DOHH2 (cell line): Measurements from ENCODE around the gene AMDHD1.

Experiments used
- H3F3A ChIP-seq: fragments of 200-600 bp; sonication (generic), shearing (Covaris generic); 2 replicates; pipeline ENCODE4 v1.6.0; 2016; ENCODE audit warnings: antibody characterized with exemption, mild to moderate bottlenecking; ENCODE audit not compliant: control insufficient read depth, insufficient read depth
- H3K27ac ChIP-seq: fragments of 200-600 bp; sonication (generic); 2 replicates; pipeline ENCODE4 v1.5.1; 2014; ENCODE audit warnings: low read depth, mild to moderate bottlenecking, low read length, moderate library complexity
- H3K27me3 ChIP-seq: fragments of 200-600 bp; sonication (generic); 2 replicates; pipeline ENCODE4 v1.6.1; 2014; ENCODE audit warnings: mild to moderate bottlenecking, low read length, mixed read lengths; ENCODE audit not compliant: control insufficient read depth
- H3K36me3 ChIP-seq: fragments of 200-600 bp; sonication (generic); 2 replicates; pipeline ENCODE4 v1.6.1; 2014; ENCODE audit warnings: mild to moderate bottlenecking, low read length, moderate library complexity, mixed read lengths; ENCODE audit not compliant: control insufficient read depth
- H3K4me1 ChIP-seq: fragments of 200-600 bp; sonication (generic); 2 replicates; pipeline ENCODE4 v1.6.1; 2014; ENCODE audit warnings: mild to moderate bottlenecking, low read length, mixed read lengths; ENCODE audit not compliant: control insufficient read depth
- H3K4me2 ChIP-seq: fragments of 200-600 bp; sonication (generic); 2 replicates; pipeline ENCODE4 v1.6.0; 2014; ENCODE audit warnings: mild to moderate bottlenecking, low read length, moderate library complexity
- H3K4me3 ChIP-seq: fragments of 200-600 bp; sonication (generic); 2 replicates; pipeline ENCODE4 v1.5.1; 2014; ENCODE audit warnings: mild to moderate bottlenecking, low read length, mixed read lengths
- H3K79me2 ChIP-seq: fragments of 200-600 bp; sonication (generic); 2 replicates; pipeline ENCODE4 v1.6.1; 2014; ENCODE audit warnings: mild to moderate bottlenecking, low read length, mixed read lengths; ENCODE audit not compliant: control insufficient read depth
- H3K9me2 ChIP-seq: fragments of 200-600 bp; sonication (generic); replicated peaks from 2 replicates; pipeline ENCODE4 v1.6.1; 2014; ENCODE audit warnings: mild to moderate bottlenecking, low read length, mixed read lengths; ENCODE audit not compliant: control insufficient read depth
- H3K9me3 ChIP-seq: fragments of 200-600 bp; sonication (generic); 2 replicates; pipeline ENCODE4 v1.6.1; 2014; ENCODE audit warnings: antibody characterized with exemption, low read length, mixed read lengths; ENCODE audit not compliant: control insufficient read depth, insufficient read depth
- H4K20me1 ChIP-seq: fragments of 200-600 bp; sonication (generic); 2 replicates; pipeline ENCODE4 v1.6.0; 2014; ENCODE audit warnings: low read depth, mild to moderate bottlenecking, antibody characterized with exemption, low read length, moderate library complexity; ENCODE audit not compliant: control insufficient read depth, insufficient read depth
- EZH2phosphoT487 ChIP-seq: fragments of 200-600 bp; sonication (generic); IDR thresholded peaks from 2 replicates; pipeline ENCODE4 v1.6.1; 2017; ENCODE audit warnings: borderline replicate concordance, mild to moderate bottlenecking, antibody characterized with exemption, low read length, moderate library complexity, mixed read lengths
- TF ChIP-seq, protein P1 (sequence below): fragments of 200-600 bp; sonication (generic); IDR thresholded peaks from one replicate; pipeline ENCODE4 v1.5.1; 2014; ENCODE audit warnings: antibody characterized with exemption, mild to moderate bottlenecking, low read depth, low read length; ENCODE audit not compliant: poor library complexity, severe bottlenecking

Gene AMDHD1

GRCh38 chr12:95997911-95998510, 54.9 kb downstream of the AMDHD1 start:
- H4K20me1 ChIP-seq, result no peaks in the 10 kb centered on the region
- no peak overlapping the region for H3K4me2 ChIP-seq
- no peaks in the 10 kb centered on the region for H3K9me3 ChIP-seq
- H3K4me3 ChIP-seq, result no peak overlapping the region
- no peaks in the 10 kb centered on the region for H3F3A ChIP-seq
- H3K36me3 ChIP-seq, result peaks cover 12% of the 10 kb centered on the region
- H3K79me2 ChIP-seq, result no peaks in the 10 kb centered on the region
- peaks cover 3% of the 10 kb centered on the region; the same call in 1 of the 2 replicates for H3K4me1 ChIP-seq
- TF ChIP-seq, protein P1, sequence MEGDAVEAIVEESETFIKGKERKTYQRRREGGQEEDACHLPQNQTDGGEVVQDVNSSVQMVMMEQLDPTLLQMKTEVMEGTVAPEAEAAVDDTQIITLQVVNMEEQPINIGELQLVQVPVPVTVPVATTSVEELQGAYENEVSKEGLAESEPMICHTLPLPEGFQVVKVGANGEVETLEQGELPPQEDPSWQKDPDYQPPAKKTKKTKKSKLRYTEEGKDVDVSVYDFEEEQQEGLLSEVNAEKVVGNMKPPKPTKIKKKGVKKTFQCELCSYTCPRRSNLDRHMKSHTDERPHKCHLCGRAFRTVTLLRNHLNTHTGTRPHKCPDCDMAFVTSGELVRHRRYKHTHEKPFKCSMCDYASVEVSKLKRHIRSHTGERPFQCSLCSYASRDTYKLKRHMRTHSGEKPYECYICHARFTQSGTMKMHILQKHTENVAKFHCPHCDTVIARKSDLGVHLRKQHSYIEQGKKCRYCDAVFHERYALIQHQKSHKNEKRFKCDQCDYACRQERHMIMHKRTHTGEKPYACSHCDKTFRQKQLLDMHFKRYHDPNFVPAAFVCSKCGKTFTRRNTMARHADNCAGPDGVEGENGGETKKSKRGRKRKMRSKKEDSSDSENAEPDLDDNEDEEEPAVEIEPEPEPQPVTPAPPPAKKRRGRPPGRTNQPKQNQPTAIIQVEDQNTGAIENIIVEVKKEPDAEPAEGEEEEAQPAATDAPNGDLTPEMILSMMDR, result no peak
- no peak for TF ChIP-seq EZH2phosphoT487
- no peak overlapping the region for H3K27ac ChIP-seq
- no peaks in the 10 kb centered on the region for H3K27me3 ChIP-seq
- H3K9me2 ChIP-seq, result no peaks in the 10 kb centered on the region

GRCh38 chr12:95998611-95999286, 55.6 kb downstream of the AMDHD1 start:
- Histone ChIP-seq H3K27me3 (no peaks in the 10 kb centered on the region), H3F3A (no peaks in the 10 kb centered on the region), H3K9me2 (no peaks in the 10 kb centered on the region), H3K36me3 (peaks cover 16% of the 10 kb centered on the region), H3K27ac (no peak overlapping the region), H3K79me2 (no peaks in the 10 kb centered on the region), H4K20me1 (no peaks in the 10 kb centered on the region), H3K4me1 (peaks cover 3% of the 10 kb centered on the region; the same call in 1 of the 2 replicates), H3K9me3 (no peaks in the 10 kb centered on the region), H3K4me2 (no peak overlapping the region), H3K4me3 (no peak overlapping the region)
- no peak for TF ChIP-seq EZH2phosphoT487
- TF ChIP-seq, protein P1, result peak; percentile 80

GRCh38 chr12:95999484-95999883, 56.4 kb downstream of the AMDHD1 start:
- Histone ChIP-seq H4K20me1 (no peaks in the 10 kb centered on the region), H3K4me2 (no peak overlapping the region), H3K9me3 (no peaks in the 10 kb centered on the region), H3K79me2 (no peaks in the 10 kb centered on the region), H3K36me3 (peaks cover 21% of the 10 kb centered on the region), H3K4me1 (peaks cover 3% of the 10 kb centered on the region; the same call in 1 of the 2 replicates), H3K27me3 (no peaks in the 10 kb centered on the region), H3K4me3 (no peak overlapping the region), H3K9me2 (no peaks in the 10 kb centered on the region), H3K27ac (no peak overlapping the region), H3F3A (no peaks in the 10 kb centered on the region)
- TF ChIP-seq EZH2phosphoT487, result no peak
- TF ChIP-seq, protein P1, result no peak
